ENCODE data around the gene SUMF1.
"Not testable (repeated sequence)": the region's sequence is repeated elsewhere in the genome, so short reads cannot be mapped to it uniquely, and the experiment has no call there.

The SUMF1 gene

DNA sequence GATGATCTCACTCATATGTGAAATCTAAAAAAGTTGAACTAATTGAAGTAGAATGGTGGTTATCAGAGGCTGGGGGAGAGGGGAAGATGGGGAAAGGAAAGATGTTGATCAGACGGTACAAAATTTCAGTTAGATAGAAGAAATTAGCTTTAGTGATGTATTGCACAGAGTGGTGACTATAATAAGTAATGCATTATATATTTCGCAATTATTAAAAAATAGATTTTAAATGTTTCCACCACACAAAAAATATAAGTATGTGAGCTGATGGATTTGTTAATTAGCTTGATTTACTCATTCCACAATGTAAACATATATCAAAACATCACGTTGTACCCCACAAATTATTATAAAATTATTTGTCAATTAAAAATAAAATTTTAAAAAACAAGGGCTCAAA is 8.1 kb downstream of the SUMF1 start:
- no peak for DNase-seq

DNA sequence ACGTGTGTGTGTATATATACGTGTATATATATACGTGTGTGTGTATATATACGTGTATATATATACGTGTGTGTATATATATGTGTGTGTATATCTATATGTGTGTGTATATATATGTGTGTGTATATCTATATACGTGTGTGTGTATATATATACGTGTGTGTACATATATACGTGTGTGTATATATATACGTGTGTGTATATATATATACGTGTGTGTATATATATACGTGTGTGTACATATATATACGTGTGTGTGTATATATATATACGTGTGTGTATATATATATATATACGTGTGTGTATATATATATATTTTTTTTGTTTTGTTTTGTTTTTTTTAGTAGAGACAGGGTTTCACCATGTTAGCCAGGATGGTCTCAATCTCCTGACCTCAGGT is 10.3 kb downstream of the SUMF1 start:
- not testable (repeated sequence) for DNase-seq

DNA sequence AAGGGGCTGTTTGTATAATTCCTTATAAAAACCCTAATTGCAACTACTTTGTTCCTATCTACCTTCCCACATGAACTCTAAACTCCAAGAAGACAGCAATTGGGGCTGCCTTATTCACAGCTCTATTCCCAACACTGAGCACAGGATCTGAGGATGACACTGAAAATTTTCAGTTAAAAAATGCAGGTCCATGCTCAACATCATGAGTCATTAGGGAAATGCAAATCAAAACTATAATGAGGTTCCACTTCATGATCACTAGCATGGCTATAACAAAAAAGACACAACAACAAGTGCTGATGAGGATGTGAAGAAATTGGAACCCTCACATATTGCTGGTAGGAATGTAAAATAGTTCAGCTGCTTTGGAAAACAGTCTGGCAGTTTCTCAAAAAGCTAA is 12.9 kb downstream of the SUMF1 start:
- no peak for DNase-seq

DNA sequence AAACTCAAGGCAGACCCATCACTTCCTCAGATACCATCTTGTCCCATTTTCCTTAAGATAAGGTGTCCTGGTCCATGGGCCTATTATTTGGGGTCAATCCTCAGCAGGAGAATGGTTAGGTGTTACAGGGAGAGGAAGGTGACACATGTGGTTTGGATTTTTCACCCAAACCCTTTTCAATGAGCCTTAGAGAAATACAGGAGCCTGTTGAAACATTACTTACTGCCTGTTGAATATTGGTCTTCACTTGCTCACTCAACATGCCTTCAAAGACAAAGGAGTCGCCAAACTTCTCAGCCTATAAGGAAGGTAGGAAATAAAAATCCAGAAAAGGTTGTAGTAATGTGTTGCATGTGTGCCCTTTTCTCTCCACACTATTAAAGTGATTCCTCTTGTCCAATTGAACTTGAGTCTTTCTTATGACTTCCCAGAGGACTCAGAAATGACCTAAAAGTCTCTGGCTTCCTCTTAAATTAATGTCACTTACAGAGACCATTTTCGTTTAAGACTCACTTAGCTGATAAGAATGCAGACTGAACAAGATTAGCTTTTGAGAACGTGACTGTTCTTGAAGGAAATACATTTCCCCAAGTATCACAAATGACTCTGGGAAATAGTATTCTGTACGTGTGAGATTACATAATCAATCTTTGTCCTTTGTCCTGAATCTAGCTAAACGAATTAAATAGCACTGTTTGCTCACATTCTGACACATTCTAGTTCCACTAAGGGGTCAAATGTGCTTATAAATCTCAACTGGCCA is 17.8 kb downstream of the SUMF1 start:
- no peak for DNase-seq

DNA sequence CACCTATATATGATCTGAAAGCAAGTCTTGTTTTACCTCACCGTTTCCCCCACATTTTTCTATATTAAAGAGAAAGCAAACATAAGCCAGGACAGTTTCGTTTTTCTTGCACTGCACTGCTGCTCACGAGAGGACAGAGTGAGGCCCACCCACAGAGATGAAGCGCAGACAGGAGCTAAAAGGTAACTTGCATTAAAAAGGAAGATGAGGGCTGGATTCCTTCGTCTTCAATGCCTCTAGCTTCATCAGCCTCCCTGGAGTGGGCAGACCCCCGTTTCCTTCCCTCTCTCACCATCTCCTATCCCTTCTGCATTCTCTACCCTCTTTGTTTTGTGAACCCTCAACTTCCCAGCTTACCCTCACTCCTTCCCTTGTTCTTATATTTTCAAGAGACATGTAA is 18.9 kb downstream of the SUMF1 start:
- DNase-seq, result no peak

DNA sequence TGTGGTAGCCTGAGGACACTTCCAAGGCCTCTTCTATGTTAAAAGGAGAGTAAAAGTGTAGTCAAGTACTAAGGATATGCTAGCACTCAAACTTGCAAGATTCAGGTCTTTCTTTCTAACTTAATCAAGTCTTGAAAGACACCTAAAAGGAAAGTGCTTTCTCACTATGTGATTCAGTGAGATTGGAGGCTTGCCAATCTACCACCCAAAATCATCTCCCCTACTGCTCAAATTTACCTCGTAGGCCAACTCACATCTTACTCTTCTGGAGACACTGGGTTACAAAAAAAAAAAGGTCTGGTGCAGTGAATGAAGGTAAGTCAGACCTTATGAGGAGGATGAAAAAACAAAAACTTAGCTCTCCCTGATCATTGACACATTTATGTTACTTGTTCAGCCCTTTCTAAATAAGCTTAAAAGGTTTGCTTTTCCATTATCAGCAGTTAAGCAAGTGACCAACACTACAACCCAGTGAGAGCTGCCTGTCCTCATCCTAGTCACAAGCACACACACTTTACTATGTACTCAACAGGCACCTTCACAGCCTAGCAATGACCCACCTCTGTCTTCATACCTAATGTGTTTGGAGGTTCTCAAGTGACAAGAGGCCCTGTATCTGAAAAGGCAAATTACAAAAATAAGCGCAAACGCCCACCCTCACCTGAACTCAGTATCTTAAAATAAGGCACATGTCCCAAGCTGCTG is 19.6 kb downstream of the SUMF1 start:
- no peak for DNase-seq

DNA sequence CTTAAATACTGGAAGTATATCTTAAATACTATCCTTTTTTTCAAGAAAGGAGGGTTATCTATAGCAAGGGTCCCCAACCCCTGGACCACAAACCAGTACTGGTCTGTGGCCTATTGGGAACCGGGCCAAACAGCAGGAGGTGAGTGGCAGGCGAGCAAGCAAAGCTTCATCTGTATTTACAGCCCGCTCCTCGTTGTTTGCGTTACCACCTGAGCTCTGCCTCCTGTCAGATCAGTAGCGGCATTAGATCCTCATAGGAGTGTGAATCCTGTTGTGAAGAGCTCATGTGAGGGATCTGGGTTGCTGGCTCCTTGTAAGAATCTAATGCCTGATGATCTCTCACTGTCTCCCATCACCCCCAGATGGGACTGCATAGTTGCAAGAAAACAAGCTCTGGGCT is 26.1 kb downstream of the SUMF1 start:
- no peak for DNase-seq

DNA sequence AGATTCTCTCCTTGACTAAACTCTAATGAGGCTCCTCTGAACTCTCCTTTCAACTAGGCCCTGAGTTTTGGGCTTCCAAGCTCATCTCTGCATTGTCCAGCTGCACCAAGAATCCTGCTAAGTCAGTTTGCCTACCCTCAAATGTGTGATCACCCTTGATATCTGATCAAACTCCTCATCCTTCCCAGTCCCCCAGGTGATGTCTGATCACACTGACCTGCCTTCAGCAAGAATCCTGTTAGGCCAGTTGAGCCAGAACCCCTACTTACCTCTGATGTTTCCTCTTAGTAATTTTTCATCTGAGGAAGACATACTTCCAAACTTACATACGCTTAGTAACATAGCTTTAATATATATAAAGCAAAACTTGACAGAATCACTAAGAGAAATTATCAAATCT is 28.8 kb downstream of the SUMF1 start:
- DNase-seq, result no peak

DNA sequence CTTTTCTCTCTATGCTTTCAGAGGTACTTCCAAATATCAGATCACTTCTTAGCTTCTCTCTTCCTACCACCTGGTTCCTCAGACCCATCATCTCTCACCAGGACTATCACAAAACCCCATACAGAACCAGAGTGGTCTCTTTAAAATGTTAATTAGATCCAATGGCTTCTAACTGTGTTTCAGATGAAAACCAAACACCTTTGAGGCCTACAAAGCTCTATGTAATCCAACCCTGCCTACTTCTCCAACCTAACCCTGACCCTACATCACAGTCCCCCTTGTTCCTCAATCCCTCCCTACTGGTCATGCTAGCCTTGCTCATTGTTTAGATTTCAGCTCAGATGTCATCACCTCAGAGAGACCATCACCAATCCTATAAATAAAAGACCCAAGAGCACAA is 34.8 kb downstream of the SUMF1 start:
- no peak for DNase-seq

DNA sequence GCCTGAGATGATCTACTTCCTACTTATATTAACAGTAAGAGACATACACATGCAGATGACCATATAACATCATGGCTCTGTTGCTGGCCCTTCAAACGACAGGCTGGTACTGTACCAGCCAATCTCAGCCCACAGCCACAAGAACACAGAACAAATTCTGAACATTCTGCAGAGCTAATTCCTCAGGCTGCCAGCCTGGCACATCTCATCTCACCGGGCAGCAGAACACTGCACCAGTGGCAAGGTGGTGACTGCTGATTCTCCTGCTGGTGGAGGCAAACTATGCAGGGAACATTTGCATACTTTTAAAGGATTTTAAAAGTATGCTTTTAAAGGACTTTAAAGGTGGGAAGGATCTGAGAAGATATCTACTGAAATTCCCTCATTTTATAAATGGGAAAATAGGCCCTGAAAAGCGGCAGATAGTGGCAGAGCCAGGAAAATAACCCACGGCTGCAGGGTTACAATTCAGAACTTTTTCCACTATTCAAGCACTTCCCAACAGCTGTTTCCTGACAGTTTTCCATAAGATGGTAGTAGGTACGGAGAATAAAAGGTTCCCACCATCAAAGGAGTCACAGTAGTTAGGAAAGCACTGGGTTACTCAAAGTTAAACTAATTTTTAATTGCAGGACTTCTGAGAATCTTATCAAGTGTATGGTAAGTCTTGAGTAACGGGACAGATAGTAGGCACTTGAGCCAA is 37.3 kb downstream of the SUMF1 start:
- no peak for DNase-seq

DNA sequence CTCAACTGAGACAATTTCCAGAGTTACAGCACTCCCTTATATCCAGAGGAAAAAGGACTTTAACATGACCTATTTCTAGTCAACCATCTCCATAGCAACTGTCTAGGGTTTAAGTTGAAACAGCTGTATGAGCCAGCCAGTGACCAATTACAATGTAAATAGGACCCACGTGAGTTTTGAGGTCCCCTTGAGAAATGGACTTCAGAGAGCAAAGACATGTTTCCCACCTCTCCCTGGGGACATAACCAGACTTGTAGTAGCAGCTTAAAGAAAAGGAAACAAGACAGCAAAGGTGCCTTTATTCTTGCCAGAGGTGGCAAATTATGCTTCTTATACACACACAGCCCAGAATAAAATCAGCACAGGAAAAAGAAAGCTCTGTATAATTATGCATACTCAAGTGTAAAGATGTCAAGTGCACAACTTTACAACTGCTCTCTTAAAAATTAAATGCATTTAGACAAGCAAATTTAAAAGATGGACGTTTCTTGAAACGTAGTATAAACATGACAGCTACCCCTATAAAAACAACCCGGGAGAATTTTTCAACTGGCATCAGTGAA is 40.2 kb downstream of the SUMF1 start:
- DNase-seq, result no peak

DNA sequence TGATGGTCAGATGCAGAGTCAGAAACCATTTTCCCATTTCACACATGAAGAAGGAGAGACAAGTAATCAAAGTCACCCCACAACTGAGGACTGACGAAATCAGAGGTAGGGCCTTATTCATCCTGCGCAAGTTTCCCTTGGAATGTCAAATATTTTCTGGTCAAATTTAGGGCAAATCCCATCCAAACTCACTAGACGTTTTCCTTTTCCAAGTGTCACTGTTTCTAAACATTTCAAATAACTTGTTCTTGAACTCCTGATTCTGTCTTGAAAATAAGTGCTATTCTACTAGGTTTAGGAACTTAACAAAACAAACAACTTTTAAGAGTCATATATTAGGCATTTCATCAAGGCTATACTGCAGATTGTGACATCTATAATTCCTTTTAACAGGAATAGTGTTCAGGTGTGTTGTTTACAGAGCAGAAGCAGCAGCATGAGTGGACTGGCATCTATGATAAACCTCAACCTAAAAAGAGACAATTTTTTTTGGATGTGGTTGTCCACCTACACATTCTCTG is 40.7 kb downstream of the SUMF1 start:
- no peak for DNase-seq

DNA sequence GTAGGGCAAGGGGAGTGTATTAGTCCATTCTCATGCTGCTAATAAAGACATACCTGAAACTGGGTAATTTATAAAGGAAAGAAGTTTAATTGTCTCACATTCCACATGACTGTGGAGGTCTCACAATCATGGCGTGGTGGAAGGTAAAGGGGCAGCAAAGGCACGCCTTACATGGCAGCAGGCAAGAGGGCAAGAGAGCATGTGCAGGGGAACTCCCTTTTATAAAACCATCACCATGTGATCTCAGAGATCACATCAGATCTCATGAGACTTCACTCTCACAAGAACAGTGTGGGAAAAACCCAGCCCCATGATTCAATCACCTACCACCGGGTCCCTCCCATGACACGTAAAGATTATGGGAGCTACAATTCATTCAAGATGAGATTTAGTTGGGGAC is 41.4 kb downstream of the SUMF1 start:
- DNase-seq, result no peak

DNA sequence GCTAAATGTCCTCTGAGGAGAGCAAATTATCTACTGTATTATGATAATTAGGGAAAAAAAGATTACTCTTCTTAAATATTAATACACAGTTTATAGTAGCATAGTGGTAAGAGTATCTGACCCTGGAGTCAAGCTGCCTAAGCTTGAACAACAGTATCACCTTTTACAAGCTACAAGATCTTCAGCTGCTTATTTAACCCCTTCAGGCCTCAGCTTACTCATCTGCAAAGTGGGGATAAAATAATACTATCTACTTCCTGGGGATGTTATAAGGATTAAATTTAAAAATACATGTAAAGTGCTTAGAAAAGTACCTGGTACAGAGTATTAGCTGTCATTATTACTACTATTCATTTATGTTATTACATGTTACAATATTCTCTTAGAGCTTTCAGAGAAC is 42.0 kb downstream of the SUMF1 start:
- no peak for DNase-seq

DNA sequence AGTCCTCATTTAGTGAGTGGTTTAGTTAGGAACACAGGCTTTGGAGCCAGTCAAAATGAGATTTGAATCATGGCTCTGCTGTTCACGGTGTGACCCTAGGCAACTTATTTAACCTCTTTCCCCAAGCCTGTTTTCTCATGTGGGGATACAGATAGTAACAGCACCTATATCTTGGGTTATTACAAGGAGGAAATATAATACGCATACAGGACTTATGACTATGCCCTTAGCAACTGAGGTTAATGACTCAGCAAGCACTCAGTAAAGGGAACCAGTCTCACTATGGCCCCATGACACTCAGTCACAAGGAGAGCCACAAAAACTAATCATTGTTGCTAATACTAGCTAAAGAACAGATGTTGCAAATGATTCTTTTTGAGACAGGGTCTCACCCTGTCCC is 45.9 kb downstream of the SUMF1 start:
- DNase-seq, result no peak

DNA sequence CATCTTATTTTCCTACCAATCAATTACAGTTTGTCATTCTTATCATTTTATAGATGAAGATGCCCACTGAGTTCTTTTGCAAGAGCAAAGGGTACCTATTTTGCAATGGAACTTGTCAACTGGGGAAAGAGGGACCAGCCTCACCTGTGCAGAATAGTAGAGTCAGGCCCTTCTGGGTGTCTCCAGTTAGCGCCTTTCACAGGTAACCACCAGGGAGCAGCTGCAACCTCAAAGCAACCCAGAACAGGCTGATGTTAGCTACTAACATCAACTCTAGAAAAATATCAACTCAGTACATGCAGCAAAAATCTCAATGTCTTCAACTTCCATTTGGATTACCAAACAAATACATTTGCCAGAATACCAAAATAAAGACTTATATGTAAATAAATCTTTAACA is 47.1 kb downstream of the SUMF1 start:
- no peak for DNase-seq

DNA sequence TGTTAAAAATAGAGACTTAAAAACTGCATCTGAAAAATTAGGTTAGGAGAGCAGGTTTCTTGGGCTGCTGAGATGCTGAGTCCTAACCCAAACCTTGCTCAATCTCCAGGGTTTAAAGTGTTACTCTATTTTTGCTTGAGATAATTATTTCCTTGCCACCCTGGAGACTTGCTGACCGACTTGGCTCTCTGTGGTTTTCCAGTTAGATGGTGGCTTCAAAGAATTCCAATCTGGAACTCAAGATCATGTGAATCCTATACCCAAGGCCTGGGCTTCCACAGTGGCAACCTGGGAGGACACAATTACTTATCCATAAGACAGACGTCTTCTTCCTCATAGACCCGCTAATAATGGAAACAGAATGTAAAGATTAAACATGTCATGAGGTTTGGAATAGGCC is 47.7 kb downstream of the SUMF1 start:
- no peak for DNase-seq

DNA sequence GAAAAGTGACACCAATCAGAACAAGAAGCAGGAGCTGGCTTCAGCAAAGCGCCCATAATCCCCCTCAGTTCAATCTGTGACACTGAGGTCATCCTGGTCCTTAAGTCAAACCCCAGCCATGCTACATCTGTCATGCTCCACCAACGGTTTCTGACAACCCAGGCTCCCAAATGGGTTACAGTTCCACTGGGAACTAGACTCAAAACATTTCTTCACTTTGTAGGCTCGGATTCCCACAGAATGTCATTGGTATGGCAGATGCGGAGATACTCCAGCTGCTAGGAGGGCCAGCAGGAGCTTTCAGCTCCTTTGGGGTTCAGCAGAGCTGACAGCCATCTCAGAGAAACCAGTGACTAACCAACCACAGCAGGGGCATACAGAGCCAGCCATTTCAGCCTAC is 48.9 kb downstream of the SUMF1 start:
- no peak for DNase-seq

DNA sequence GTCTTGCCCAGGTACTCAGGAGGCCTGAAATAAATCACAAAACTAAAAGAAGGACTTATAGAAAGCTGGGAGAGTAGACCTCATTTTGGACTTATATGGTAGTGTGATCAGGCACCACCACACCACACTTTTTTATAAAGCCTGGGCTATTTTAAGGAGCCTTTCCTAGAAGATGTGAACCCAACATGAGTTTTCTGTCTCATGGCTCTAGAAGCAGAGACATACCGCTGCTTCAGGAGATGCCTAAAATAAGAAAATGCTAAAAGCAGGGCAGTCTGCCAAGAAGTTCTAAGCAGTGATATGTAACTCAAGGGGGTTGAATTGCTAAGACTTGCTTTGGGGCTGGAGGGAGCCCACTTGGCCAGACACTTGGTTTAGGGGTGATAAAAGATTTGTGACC is 49.6 kb downstream of the SUMF1 start:
- no peak for DNase-seq

DNA sequence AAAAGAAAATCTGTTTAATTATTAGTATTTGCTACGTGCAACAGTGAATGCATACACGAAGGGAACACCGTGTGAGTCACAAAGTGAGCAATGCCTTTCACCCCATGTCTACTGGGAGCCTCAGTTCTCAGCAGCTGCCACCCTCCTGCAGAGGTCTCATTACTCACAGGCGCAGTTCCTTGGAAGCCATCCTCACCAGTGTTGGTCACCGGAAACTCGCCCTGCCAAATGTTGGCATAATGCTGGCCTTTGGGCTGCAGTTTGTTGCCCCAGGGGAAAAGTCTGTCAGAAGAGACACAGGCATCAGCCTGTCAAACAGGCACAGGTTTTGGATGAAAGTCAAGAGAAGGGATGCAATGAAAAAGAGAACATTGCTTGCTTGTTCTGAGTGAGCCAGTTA is 50.1 kb downstream of the SUMF1 start:
- DNase-seq, result no peak

DNA sequence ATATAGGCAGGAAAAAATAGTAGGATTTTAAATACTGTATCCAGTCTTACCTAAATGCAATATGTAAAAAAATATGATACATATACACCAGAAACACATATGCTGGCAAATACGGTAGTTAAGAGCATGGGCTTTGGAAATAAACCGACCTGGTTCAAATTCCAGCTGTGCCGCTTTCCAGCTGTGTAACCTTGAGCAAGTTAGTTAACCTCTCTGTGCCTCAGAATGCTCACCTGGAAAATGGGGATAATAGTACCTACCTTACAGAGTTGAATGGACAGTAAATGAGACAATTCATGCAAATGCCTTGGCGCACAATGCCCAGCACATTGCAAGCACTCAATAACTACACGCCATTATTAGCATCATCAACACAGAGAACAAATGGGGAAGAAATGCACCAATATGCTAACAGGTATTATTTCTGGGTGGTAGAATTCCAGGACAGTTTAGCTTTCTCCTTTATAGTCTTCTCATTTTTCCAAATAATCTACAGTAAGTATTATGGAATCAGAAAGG is 50.6 kb downstream of the SUMF1 start:
- no peak for DNase-seq

DNA sequence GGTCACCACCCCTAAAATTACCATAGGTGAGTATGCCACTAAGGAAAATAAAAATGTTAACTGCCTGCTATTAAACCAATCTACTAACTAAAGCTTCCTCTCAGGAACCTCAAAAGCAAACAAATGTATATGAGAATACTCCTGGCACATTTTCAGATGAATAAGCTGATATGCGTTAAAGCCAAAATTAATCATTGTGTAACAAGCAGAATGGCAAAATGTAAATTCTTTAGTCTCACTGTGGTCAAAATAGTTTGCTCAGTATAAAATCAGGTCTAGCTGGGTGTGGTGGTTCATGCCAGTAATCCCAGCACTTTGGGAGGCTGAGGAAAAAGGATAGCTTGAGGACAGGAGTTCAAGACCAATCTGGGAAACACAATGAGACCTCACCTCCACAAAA is 53.6 kb downstream of the SUMF1 start:
- DNase-seq, result no peak

DNA sequence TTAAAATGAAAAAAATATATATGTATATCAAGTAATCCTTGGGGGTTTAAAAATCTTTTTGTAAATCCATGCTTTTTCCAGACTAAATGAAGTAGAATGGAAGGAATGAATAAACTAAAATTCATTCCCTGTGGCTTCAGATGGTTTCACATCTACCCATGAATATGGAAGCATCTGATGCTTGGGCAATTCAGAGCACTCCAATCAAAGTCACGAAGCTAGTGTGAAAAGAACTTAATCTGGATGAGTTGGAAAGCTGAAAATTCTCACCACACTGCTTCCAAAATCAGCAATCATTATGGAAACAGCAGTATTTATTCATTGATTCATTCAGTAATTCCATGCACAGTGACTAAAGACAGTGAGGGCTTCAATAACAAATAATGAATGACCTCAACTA is 55.2 kb downstream of the SUMF1 start:
- no peak for DNase-seq
